ENCODE data around the gene MELTF. TPM values are rescaled to one million over a fixed set of nuclear protein-coding genes. Genes with fewer than 3 reads are reported as not detected.

MELTF gene
- total and polyA plus RNA-seq, 2 of the 13 experiments (the other 11 are each of a cell fraction or from before 2014, with no cell fraction given), result 3.2 to 7.5 TPM

DNA sequence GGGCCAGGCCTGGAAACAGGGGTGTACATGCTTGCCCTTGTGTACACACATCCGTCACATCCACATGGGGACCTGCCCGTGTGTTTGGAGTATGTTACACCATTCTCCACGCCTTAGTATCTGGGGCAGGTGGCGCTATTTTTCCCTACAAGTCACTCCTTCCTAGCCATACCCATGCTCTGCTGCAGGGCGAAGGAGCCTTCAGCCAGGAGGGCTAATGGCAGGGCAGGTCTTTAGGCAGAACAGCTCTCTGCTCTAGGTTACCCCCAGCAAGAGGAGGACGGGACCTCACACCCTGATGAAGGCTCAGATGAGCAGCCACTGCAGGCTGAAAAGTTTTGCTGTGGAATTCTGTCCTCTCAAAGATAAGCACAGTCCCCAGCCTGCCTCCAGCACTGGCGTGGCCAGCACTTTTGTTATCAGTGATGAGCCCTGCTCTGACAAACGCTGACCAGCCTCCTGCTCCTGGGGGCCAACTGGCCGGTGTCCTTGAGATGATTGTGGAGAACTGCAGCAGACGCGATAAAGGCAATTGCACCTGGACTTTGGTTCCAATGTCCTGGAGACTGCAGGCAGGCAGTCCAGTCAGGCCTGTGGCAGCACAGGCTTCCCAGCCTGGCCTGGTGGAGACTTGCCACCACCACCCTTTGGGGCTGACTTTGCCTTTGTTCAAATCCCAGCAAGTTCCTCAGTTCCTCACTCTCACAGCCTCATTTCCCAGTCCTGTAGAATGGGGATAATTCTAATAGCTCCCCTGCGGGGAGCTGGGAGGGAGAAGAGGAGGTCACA lies 41.2 kb downstream of the MELTF start (continued):
- TF ChIP-seq ARHGAP35 (CRISPR knock-in tag; IDR thresholded peaks at IDR 0.05; ENCODE audit: borderline replicate concordance), result 0 out of 2 replicates have a peak, but pooled peaks have one; percentile 22
- peak; percentile 66; the same call in 1 of the 2 replicates for TF ChIP-seq ZNF614 (CRISPR knock-in tag; IDR thresholded peaks at IDR 0.05; ENCODE audit: borderline replicate concordance)
- peak; percentile 69 for TF ChIP-seq FOXA3 (CRISPR knock-in tag; IDR thresholded peaks at IDR 0.05)
- peak; percentile 67; the same call in 1 of the 2 replicates for TF ChIP-seq RFXAP (CRISPR knock-in tag; IDR thresholded peaks at IDR 0.05; ENCODE audit: borderline replicate concordance)
- no peak for TF ChIP-seq ZNF136 (CRISPR knock-in tag; IDR thresholded peaks at IDR 0.05; ENCODE audit: low read depth)
- TF ChIP-seq, protein P1, sequence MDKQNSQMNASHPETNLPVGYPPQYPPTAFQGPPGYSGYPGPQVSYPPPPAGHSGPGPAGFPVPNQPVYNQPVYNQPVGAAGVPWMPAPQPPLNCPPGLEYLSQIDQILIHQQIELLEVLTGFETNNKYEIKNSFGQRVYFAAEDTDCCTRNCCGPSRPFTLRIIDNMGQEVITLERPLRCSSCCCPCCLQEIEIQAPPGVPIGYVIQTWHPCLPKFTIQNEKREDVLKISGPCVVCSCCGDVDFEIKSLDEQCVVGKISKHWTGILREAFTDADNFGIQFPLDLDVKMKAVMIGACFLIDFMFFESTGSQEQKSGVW (CRISPR knock-in tag; IDR thresholded peaks at IDR 0.05; ENCODE audit: borderline replicate concordance), result no peak

GRCh38 chr3:196987022-196987421 lies 42.6 kb downstream of the MELTF start:
- in situ Hi-C loops (cut with HindIII; ENCODE audit: extremely low pct_ligation_motif_present, low pct_unique_long_range_greater_than_20kb), result loop anchor here (25.0 kb wide), 1 partner anchor 525 kb away; no protein-coding TSS in a partner anchor
- FAIRE-seq, result no peak
- no peak for DNase-seq (ENCODE audit: low spot score)
- Histone ChIP-seq H3K9ac (ENCODE audit: insufficient read depth, low read depth, low read length) (no peak overlapping the region), H2AFZ (ENCODE audit: low read length) (no peak overlapping the region), H3K27me3 (ENCODE audit: control insufficient read depth in 1 of 2, insufficient read depth in 2 of 2, low read length in 2 of 2) (no peaks in the 10 kb centered on the region), H3K27ac (ENCODE audit: extremely low read length, insufficient read depth, low read length) (no peak overlapping the region), H3K36me3 (replicated peaks in 1 of 2; ENCODE audit: control insufficient read depth in 1 of 2, insufficient read depth in 2 of 2, low read length in 2 of 2) (no peaks in the 10 kb centered on the region), H3K9me3 (ENCODE audit: low read length) (peaks cover 10% of the 10 kb centered on the region; the same call in 1 of the 2 replicates), H4K20me1 (ENCODE audit: insufficient read depth, low read length) (no peaks in the 10 kb centered on the region), H3K4me3 (replicated peaks in 1 of 3; ENCODE audit: insufficient read depth in 1 of 3, low read depth in 2 of 3, low read length in 3 of 3) (peak overlapping the region in 1 of 3 experiments; percentile 50; a peak in 1 of 6 replicates), H3K4me1 (ENCODE audit: insufficient read depth, low read length) (peaks cover 74% of the 10 kb centered on the region), H3K79me2 (ENCODE audit: insufficient read depth, low read length) (no peaks in the 10 kb centered on the region), H3K4me2 (ENCODE audit: low read depth, low read length) (peak overlapping the region; percentile 87)
- WGBS (ENCODE audit: low lambda C conversion rate), result 77% methylated on average over 8 of the region's 10 CpGs
- intact Hi-C loops (cut with micrococcal nuclease; ENCODE audit: unreplicated experiment), result no loop called here
- ChIA-PET POLR2A (no interaction called here), CTCF (ENCODE audit: low intra/inter-chr PET ratio, low total read pairs) (no interaction called here)
- no peak for ATAC-seq
- BruUV-seq (replicated peaks), result no TSS peak
- TF ChIP-seq ZBTB38 (CRISPR knock-in tag; IDR thresholded peaks at IDR 0.05), result 0 out of 2 replicates have a peak, but pooled peaks have one; percentile 35
- TF ChIP-seq MXD1 (CRISPR knock-in tag; IDR thresholded peaks at IDR 0.05), result 0 out of 2 replicates have a peak, but pooled peaks have one; percentile 19
- TF ChIP-seq ZNF687 (CRISPR knock-in tag; IDR thresholded peaks at IDR 0.05), result peak; percentile 40; the same call in 1 of the 2 replicates
- TF ChIP-seq SMAD3 (CRISPR knock-in tag; IDR thresholded peaks at IDR 0.05), result no peak
- TF ChIP-seq TSC22D2 (CRISPR knock-in tag; IDR thresholded peaks at IDR 0.05; ENCODE audit: borderline replicate concordance), result no peak
- no peak for TF ChIP-seq ZNF839 (CRISPR knock-in tag; IDR thresholded peaks at IDR 0.05; ENCODE audit: borderline replicate concordance)
- no peak for TF ChIP-seq ZNF30 (CRISPR knock-in tag; IDR thresholded peaks at IDR 0.05)

Measured in HepG2 (cell line).